ENCODE measurements around the gene FCRLA. TPM values are rescaled to one million over a fixed set of nuclear protein-coding genes. Genes with fewer than 3 reads are reported as not detected.

The FCRLA gene
- total RNA-seq, 1 experiment from 2014 or later = 0.30 TPM

GRCh38 chr1:161736335-161736969 lies 29.4 kb downstream of the FCRLA start:
- TF ChIP-seq, protein P1, sequence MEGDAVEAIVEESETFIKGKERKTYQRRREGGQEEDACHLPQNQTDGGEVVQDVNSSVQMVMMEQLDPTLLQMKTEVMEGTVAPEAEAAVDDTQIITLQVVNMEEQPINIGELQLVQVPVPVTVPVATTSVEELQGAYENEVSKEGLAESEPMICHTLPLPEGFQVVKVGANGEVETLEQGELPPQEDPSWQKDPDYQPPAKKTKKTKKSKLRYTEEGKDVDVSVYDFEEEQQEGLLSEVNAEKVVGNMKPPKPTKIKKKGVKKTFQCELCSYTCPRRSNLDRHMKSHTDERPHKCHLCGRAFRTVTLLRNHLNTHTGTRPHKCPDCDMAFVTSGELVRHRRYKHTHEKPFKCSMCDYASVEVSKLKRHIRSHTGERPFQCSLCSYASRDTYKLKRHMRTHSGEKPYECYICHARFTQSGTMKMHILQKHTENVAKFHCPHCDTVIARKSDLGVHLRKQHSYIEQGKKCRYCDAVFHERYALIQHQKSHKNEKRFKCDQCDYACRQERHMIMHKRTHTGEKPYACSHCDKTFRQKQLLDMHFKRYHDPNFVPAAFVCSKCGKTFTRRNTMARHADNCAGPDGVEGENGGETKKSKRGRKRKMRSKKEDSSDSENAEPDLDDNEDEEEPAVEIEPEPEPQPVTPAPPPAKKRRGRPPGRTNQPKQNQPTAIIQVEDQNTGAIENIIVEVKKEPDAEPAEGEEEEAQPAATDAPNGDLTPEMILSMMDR (IDR thresholded peaks at IDR 0.05; ENCODE audit: unreplicated experiment) = no peak
- Mint-ChIP-seq H3K27me3 (ENCODE audit: insufficient read depth, unreplicated experiment) (no peaks in the 10 kb centered on the region), H3K9me3 (ENCODE audit: unreplicated experiment) (no peaks in the 10 kb centered on the region), H3K36me3 (ENCODE audit: insufficient read depth, unreplicated experiment) (no peaks in the 10 kb centered on the region), H3K4me1 (ENCODE audit: insufficient read depth, unreplicated experiment) (peaks cover 29% of the 10 kb centered on the region), H3K4me3 (ENCODE audit: unreplicated experiment) (peak overlapping the region; percentile 56), H3K27ac (ENCODE audit: low read depth, unreplicated experiment) (peak overlapping the region; percentile 87)
- BruUV-seq (replicated peaks) = no TSS peak
- peak; percentile 88 for DNase-seq (ENCODE audit: unreplicated experiment)
- CTCF ChIA-PET = interaction anchor here (0.7 to 10.2 kb wide), 10 partner anchors 7 to 534 kb away, joined by 3 to 121 read pairs (median 8); partner anchors contain the start of genes DUSP12, FCRLA, NDUFS2 and SDHC
- POLR2A ChIA-PET = interaction anchor here (0.7 to 10.3 kb wide), 8 partner anchors 9 to 511 kb away, joined by 3 to 119 read pairs (median 4); partner anchors contain the start of genes DUSP12 and TOMM40L
- intact Hi-C loops (cut with micrococcal nuclease) = loop anchor here (10.0 kb wide), 1 partner anchor 512 kb away; the partner anchor contains the start of genes APOA2 and TOMM40L

- H3K4me1 Mint-ChIP-seq (ENCODE audit: insufficient read depth, unreplicated experiment) = peaks cover 29% of the 10 kb centered on the region
- H3K4me3 Mint-ChIP-seq (ENCODE audit: unreplicated experiment) = no peak overlapping the region
- H3K36me3 Mint-ChIP-seq (ENCODE audit: insufficient read depth, unreplicated experiment) = no peaks in the 10 kb centered on the region
- CTCF ChIA-PET = interaction anchor here (0.6 to 10.2 kb wide), 24 partner anchors 8 to 536 kb away, joined by 3 to 121 read pairs (median 8); partner anchors contain the start of genes APOA2, DUSP12, FCRLA and NDUFS2
- H3K27me3 Mint-ChIP-seq (ENCODE audit: insufficient read depth, unreplicated experiment) = no peaks in the 10 kb centered on the region
- H3K9me3 Mint-ChIP-seq (ENCODE audit: unreplicated experiment) = no peaks in the 10 kb centered on the region
- TF ChIP-seq, protein P1 (IDR thresholded peaks at IDR 0.05; ENCODE audit: unreplicated experiment) = no peak
- H3K27ac Mint-ChIP-seq (ENCODE audit: low read depth, unreplicated experiment) = no peak overlapping the region
- no TSS peak for BruUV-seq (replicated peaks)
- DNase-seq (ENCODE audit: unreplicated experiment) = no peak
- intact Hi-C loops (cut with micrococcal nuclease) = loop anchor here (1.0 to 10.0 kb wide), 2 partner anchors 90 to 513 kb away; partner anchors contain the start of genes APOA2 and TOMM40L
- POLR2A ChIA-PET = interaction anchor here (0.6 to 10.3 kb wide), 8 partner anchors 10 to 348 kb away, joined by 3 to 119 read pairs (median 4); partner anchors contain the start of gene DUSP12
These were observed 30.6 kb downstream of the FCRLA start for GRCh38 chr1:161737625-161738024.

DNA sequence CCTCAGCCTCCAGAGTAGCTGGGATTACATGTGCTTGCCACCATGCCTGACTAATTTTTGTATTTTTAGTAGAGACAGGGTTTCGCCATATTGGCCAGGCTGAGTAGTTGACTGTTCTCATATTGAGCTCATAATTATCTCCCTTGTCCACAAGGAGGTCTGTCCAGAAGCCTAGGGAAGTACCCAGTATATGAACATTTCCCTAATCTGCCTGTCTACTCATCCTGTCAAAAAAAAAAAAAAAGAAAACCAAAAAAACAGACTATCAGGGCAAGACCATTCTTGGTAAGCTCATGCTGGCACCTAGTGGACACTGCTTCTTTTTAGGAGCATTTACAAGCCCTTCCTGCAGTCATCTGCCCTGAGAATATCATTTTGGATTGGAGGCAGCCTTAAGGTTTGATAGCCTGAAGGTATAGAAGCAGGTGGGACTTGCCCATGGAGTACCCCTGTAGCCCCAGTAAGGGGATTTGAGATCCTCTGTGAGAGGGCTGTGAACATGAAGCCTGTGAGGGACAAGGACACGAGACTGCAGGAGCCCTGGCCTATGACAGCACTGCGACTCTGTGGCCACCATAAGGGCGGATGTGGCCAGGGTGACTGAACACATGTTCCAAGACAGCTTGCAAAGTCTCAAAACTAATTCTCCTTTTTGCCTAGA lies 31.7 kb downstream of the FCRLA start:
- ChIA-PET POLR2A (interaction anchor here (1.3 to 10.3 kb wide), 4 partner anchors 10 to 349 kb away, joined by 3 to 119 read pairs (median 34); partner anchors contain the start of gene DUSP12), CTCF (interaction anchor here (0.5 to 10.2 kb wide), 43 partner anchors 10 to 1658 kb away, joined by 3 to 121 read pairs (median 4); partner anchors contain the start of genes APOA2, DUSP12, FCRLA and TOMM40L)
- H3K36me3 Mint-ChIP-seq (ENCODE audit: insufficient read depth, unreplicated experiment) = no peaks in the 10 kb centered on the region
- TF ChIP-seq, protein P1 (IDR thresholded peaks at IDR 0.05; ENCODE audit: unreplicated experiment) = peak; percentile 76
- no TSS peak for BruUV-seq (replicated peaks)
- intact Hi-C loops (cut with micrococcal nuclease) = loop anchor here (1.0 to 10.0 kb wide), 2 partner anchors 91 to 514 kb away; partner anchors contain the start of genes APOA2 and TOMM40L
- no peak overlapping the region for H3K4me3 Mint-ChIP-seq (ENCODE audit: unreplicated experiment)
- peak; percentile 87 for DNase-seq (ENCODE audit: unreplicated experiment)
- no peaks in the 10 kb centered on the region for H3K9me3 Mint-ChIP-seq (ENCODE audit: unreplicated experiment)
- no peaks in the 10 kb centered on the region for H3K27me3 Mint-ChIP-seq (ENCODE audit: insufficient read depth, unreplicated experiment)
- H3K4me1 Mint-ChIP-seq (ENCODE audit: insufficient read depth, unreplicated experiment) = peaks cover 35% of the 10 kb centered on the region
- H3K27ac Mint-ChIP-seq (ENCODE audit: low read depth, unreplicated experiment) = no peak overlapping the region

Measured in MCF 10A (cell line).